Measurements from ENCODE around the gene MSANTD7. TPM values are rescaled to one million over a fixed set of nuclear protein-coding genes. Genes with fewer than 3 reads are reported as not detected.

Gene MSANTD7
- total RNA-seq, 1 donor from 2014 or later, result 13.8 TPM

GRCh38 chr10:14879124-14879927, 41.2 kb downstream of the MSANTD7 start:
- DNase-seq (ENCODE audit: extremely low read depth, low read depth, low spot score), result no peak

DNA sequence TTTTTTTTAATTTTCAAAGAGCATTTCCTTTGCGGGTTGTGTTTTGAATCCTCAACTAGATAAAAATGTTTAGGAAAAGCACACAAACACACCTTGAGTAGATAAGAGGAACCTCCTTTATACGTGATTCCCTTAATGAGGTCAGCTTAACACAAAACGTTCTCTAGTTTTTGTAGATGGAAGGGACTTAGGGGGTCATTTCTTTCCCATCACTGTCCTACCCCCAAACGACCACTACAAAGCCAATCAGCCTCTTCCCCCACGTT, 41.8 kb downstream of the MSANTD7 start:
- no peak for DNase-seq (ENCODE audit: extremely low read depth, low read depth, low spot score)

GRCh38 chr10:14880229-14880628, 42.1 kb downstream of the MSANTD7 start:
- DNase-seq (ENCODE audit: extremely low read depth, low read depth, low spot score), result no peak

DNA sequence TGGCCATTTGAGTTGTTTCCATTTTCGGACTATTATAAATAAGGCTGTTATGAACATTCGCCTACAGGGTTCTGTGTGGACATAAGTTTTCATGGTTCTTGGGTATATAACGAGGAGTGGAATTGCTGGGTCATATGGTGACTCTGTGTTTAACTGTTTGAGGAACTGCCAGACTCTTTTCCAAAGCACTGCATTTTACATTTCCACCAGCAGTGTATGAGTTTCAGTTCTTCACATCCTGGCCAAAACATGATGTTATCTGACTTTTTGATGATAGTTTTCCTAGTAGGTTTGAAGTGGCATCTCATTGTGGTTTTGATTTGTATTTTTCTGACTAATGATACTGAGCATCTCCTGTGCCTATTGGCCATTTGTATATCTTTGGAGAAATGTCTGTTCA, 46.0 kb downstream of the MSANTD7 start:
- no peak for DNase-seq (ENCODE audit: extremely low read depth, low read depth, low spot score)

Other genes with a start within 250 kb of the MSANTD7 start
- gene FAM107B, start 63.4 kb upstream of the MSANTD7 start, total RNA-seq, result 70.8 and 81.1 TPM in 2 replicates
- 5.8 TPM in 1 of 2 replicates, not detected in the other for gene CDNF, start 269 bp upstream of the MSANTD7 start, total RNA-seq
- 8.0 and 10.3 TPM in 2 replicates for gene HSPA14, start within 50 bp of the MSANTD7 start, total RNA-seq
- 6.2 and 9.8 TPM in 2 replicates for gene SUV39H2, start 40.6 kb downstream of the MSANTD7 start, total RNA-seq
- gene DCLRE1C, start 115.8 kb downstream of the MSANTD7 start, total RNA-seq, result 6.9 and 8.8 TPM in 2 replicates
- gene MEIG1, start 121.1 kb downstream of the MSANTD7 start, total RNA-seq, result not detected in 2 replicates
- gene OLAH, start 205.6 kb downstream of the MSANTD7 start, total RNA-seq, result 0.34 and 0.35 TPM in 2 replicates

All from glomerular endothelial cell (primary cell).